ENCODE results near the gene TMC5. TPM values are rescaled to one million over a fixed set of nuclear protein-coding genes. Genes with fewer than 3 reads are reported as not detected.

The TMC5 gene
- total RNA-seq, 1 donor from 2014 or later: 0.32 TPM

DNA sequence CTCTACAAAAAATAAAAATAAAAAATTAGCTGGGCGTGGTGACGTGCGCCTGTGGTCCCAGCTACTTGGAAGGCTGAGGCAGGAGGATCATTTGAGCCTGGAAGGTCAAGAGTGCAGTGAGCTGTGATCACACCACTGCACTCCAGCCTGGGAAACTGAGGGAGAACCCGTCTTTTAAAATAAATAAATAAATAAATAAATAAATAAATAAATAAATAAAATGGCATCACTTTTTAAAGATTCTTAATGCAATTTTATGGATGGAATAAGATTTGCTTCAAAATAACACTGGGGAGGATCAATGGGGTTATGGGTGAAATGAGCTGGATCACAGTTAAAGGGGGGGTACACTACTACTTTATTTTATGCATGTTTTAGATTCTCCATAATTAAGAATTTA lies 89.3 kb downstream of the TMC5 start:
- DNase-seq (ENCODE audit: low spot score): no peak
- H3K79me2 ChIP-seq (ENCODE audit: low read depth): no peaks in the 10 kb centered on the region
- no peak overlapping the region for H2AFZ ChIP-seq (replicated peaks)
- H3K4me3 ChIP-seq: no peak overlapping the region
- no peaks in the 10 kb centered on the region for H3K4me1 ChIP-seq
- Mint-ChIP-seq H3K9me3 (no peaks in the 10 kb centered on the region), H3K27ac (no peak overlapping the region), H3K4me1 (peaks cover under 1% of the 10 kb centered on the region), H3K27me3 (ENCODE audit: insufficient read depth, low read depth) (no peaks in the 10 kb centered on the region), H3K36me3 (peaks cover 39% of the 10 kb centered on the region), H3K4me3 (no peak overlapping the region)
- H4K20me1 ChIP-seq (ENCODE audit: low read depth): no peaks in the 10 kb centered on the region
- H3F3A ChIP-seq (ENCODE audit: low read depth): no peaks in the 10 kb centered on the region
- no peaks in the 10 kb centered on the region for H3K9me3 ChIP-seq (ENCODE audit: low read depth)
- no peak overlapping the region for H3K4me2 ChIP-seq
- H3K27ac ChIP-seq: no peak overlapping the region
- peaks cover 9% of the 10 kb centered on the region for H3K36me3 ChIP-seq
- H3K27me3 ChIP-seq: no peaks in the 10 kb centered on the region
- no peak overlapping the region for H3K9ac ChIP-seq
- TF ChIP-seq, protein P1, sequence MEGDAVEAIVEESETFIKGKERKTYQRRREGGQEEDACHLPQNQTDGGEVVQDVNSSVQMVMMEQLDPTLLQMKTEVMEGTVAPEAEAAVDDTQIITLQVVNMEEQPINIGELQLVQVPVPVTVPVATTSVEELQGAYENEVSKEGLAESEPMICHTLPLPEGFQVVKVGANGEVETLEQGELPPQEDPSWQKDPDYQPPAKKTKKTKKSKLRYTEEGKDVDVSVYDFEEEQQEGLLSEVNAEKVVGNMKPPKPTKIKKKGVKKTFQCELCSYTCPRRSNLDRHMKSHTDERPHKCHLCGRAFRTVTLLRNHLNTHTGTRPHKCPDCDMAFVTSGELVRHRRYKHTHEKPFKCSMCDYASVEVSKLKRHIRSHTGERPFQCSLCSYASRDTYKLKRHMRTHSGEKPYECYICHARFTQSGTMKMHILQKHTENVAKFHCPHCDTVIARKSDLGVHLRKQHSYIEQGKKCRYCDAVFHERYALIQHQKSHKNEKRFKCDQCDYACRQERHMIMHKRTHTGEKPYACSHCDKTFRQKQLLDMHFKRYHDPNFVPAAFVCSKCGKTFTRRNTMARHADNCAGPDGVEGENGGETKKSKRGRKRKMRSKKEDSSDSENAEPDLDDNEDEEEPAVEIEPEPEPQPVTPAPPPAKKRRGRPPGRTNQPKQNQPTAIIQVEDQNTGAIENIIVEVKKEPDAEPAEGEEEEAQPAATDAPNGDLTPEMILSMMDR (IDR thresholded peaks at IDR 0.05): no peak
- no peak for TF ChIP-seq EZH2phosphoT487 (IDR thresholded peaks at IDR 0.05)
- TF ChIP-seq EZH2 (IDR thresholded peaks at IDR 0.05): no peak

- no peak overlapping the region for H3K4me2 ChIP-seq
- peaks cover 42% of the 10 kb centered on the region for H3K36me3 Mint-ChIP-seq
- H3K9me3 ChIP-seq (ENCODE audit: low read depth): no peaks in the 10 kb centered on the region
- peaks cover 2% of the 10 kb centered on the region for H3K27me3 Mint-ChIP-seq (ENCODE audit: insufficient read depth, low read depth)
- H3K9me3 Mint-ChIP-seq: peaks cover 5% of the 10 kb centered on the region
- no peak overlapping the region for H3K9ac ChIP-seq
- H3K4me1 ChIP-seq: no peaks in the 10 kb centered on the region
- H3K4me3 Mint-ChIP-seq: no peak overlapping the region
- no peak overlapping the region for H2AFZ ChIP-seq (replicated peaks)
- no peak overlapping the region for H3K27ac Mint-ChIP-seq
- H3K4me1 Mint-ChIP-seq: no peaks in the 10 kb centered on the region
- H3K79me2 ChIP-seq (ENCODE audit: low read depth): no peaks in the 10 kb centered on the region
- no peak overlapping the region for H3K4me3 ChIP-seq
- H3K27me3 ChIP-seq: no peaks in the 10 kb centered on the region
- H3F3A ChIP-seq (ENCODE audit: low read depth): no peaks in the 10 kb centered on the region
- no peak overlapping the region for H3K27ac ChIP-seq
- TF ChIP-seq EZH2phosphoT487 (IDR thresholded peaks at IDR 0.05) (no peak), EZH2 (IDR thresholded peaks at IDR 0.05) (no peak)
- TF ChIP-seq, protein P1 (IDR thresholded peaks at IDR 0.05): no peak
- peaks cover 12% of the 10 kb centered on the region for H3K36me3 ChIP-seq
- H4K20me1 ChIP-seq (ENCODE audit: low read depth): no peaks in the 10 kb centered on the region
- no peak for DNase-seq (ENCODE audit: low spot score)
Measured at GRCh38 chr16:19507867-19508266, 90.2 kb downstream of the TMC5 start.

DNA sequence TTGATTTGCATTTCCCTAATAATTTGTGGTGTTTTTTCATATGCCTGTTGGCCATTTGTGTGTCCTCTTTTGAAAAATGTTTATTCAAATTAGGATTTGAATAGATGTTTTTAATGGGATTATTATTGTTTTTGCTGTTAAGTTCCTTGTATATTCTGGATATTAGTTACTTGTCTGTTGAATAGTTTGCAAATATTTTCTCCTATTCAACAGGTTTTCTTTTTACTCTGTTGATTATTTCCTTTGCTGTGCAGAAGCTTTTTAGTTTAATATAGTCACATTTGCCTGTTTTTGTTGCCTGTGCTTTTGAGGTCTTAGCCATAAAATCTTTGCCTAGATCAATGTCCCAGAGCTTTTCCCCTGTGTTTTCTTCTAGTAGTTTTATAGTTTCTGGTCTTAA lies 94.6 kb downstream of the TMC5 start:
- H3K27ac ChIP-seq: no peak overlapping the region
- peaks cover 5% of the 10 kb centered on the region for H3K79me2 ChIP-seq (ENCODE audit: low read depth)
- peaks cover 24% of the 10 kb centered on the region for H3K36me3 ChIP-seq
- no peaks in the 10 kb centered on the region for H4K20me1 ChIP-seq (ENCODE audit: low read depth)
- no peaks in the 10 kb centered on the region for H3K27me3 ChIP-seq
- no peak overlapping the region for H3K9ac ChIP-seq
- H2AFZ ChIP-seq (replicated peaks): no peak overlapping the region
- H3K4me3 ChIP-seq: no peak overlapping the region
- peaks cover 49% of the 10 kb centered on the region for H3K36me3 Mint-ChIP-seq
- DNase-seq (ENCODE audit: low spot score): no peak
- no peaks in the 10 kb centered on the region for H3K9me3 ChIP-seq (ENCODE audit: low read depth)
- H3K9me3 Mint-ChIP-seq: peaks cover 9% of the 10 kb centered on the region
- H3K4me3 Mint-ChIP-seq: no peak overlapping the region
- no peak overlapping the region for H3K4me2 ChIP-seq
- H3K27me3 Mint-ChIP-seq (ENCODE audit: insufficient read depth, low read depth): peaks cover 2% of the 10 kb centered on the region
- no peak overlapping the region for H3K27ac Mint-ChIP-seq
- no peaks in the 10 kb centered on the region for H3F3A ChIP-seq (ENCODE audit: low read depth)
- H3K4me1 ChIP-seq: no peaks in the 10 kb centered on the region
- TF ChIP-seq EZH2 (IDR thresholded peaks at IDR 0.05) (no peak), EZH2phosphoT487 (IDR thresholded peaks at IDR 0.05) (no peak)
- TF ChIP-seq, protein P1 (IDR thresholded peaks at IDR 0.05): no peak
- no peaks in the 10 kb centered on the region for H3K4me1 Mint-ChIP-seq

All from neural progenitor cell (in vitro differentiated cells).